Measurements from ENCODE around the gene RNF151.
A peak's percentile ranks its signal among the peaks of the same experiment; 100 is the strongest.
"Not testable (repeated sequence)": the region's sequence is repeated elsewhere in the genome, so short reads cannot be mapped to it uniquely, and the experiment has no call there.

RNF151 gene

DNA sequence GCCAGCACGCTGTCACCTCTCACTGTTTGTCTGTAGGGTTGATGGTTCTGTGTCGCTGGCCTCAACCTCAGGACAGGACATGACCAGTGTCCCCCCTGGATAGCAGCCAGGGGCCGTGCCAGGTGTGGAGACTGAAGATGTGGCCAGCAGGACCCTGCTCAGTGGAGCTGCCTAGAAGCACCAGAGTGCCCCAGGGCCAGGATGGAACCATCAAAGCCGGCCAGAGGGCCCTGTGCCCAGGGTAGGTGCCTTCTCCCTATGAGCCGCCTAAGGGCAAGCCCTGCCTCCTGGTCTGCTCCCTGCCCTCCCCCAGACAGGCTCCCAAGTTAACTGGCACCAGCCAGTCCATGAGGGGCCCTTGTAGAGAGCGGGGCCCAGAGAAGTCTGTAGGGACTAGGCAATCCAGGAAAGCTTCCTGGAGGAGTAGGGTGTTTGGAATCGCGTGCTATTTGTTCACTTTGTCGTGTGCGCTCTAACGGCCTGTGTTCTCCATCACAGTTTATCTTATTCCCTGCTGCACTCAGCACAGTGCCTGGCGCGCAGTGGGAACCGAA, 7.9 kb upstream of the RNF151 start:
- DNase-seq (ENCODE audit: insufficient read length, low spot score) (no peak), FAIRE-seq (no peak)

GRCh38 chr16:1959269-1960039, 7.2 kb upstream of the RNF151 start, which contains the start of gene NDUFB10:
TSS of gene NDUFB10 (plus strand) at chr16:1959538. CDS start at chr16:1959625, 87 bp downstream.
- DNase-seq (ENCODE audit: insufficient read length, low spot score) = peak; percentile 93
- FAIRE-seq = peak; percentile 57

DNA sequence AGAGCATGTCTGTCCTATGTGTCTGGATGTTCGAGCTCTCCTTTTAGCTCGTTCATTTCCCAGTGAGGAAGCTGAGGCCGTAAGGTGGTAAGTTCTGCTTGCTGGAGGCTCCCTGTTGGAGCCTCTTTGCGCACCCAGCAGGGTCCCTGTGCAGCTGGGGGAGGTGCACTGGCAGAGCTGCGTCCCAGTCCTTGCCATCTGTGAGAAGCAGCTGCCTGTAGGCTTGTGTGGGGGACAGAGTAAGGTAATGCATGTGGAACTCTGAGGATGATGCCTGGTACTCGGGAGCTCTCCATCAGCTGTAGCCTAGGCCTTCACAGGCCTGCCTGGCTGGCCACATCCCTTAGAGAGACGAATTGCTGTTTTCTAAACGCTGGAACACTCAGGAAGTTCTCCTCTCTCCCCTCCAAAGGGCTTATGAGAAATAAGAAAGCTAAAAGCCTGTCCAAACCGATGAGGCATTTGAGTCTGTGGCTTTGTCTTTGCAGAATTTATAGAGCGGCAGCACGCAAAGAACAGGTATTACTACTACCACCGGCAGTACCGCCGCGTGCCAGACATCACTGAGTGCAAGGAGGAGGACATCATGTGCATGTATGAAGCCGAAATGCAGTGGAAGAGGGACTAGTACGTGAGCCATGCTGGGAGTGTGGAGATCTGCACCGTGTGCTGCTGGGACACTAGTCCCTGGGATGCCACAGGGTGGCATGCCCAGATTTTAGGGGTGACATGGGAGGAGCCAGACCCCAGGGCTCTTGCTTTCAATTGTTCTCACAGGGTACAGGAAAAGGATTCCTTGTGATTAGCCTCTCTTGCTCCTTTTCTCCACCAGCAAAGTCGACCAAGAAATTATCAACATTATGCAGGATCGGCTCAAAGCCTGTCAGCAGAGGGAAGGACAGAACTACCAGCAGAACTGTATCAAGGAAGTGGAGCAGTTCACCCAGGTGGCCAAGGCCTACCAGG, 5.7 kb upstream of the RNF151 start:
- DNase-seq (ENCODE audit: insufficient read length, low spot score) (no peak), FAIRE-seq (no peak)

- FAIRE-seq (no peak), DNase-seq (ENCODE audit: insufficient read length, low spot score) (no peak)
Measured at GRCh38 chr16:1961651-1962067, 5.0 kb upstream of the RNF151 start.

DNA sequence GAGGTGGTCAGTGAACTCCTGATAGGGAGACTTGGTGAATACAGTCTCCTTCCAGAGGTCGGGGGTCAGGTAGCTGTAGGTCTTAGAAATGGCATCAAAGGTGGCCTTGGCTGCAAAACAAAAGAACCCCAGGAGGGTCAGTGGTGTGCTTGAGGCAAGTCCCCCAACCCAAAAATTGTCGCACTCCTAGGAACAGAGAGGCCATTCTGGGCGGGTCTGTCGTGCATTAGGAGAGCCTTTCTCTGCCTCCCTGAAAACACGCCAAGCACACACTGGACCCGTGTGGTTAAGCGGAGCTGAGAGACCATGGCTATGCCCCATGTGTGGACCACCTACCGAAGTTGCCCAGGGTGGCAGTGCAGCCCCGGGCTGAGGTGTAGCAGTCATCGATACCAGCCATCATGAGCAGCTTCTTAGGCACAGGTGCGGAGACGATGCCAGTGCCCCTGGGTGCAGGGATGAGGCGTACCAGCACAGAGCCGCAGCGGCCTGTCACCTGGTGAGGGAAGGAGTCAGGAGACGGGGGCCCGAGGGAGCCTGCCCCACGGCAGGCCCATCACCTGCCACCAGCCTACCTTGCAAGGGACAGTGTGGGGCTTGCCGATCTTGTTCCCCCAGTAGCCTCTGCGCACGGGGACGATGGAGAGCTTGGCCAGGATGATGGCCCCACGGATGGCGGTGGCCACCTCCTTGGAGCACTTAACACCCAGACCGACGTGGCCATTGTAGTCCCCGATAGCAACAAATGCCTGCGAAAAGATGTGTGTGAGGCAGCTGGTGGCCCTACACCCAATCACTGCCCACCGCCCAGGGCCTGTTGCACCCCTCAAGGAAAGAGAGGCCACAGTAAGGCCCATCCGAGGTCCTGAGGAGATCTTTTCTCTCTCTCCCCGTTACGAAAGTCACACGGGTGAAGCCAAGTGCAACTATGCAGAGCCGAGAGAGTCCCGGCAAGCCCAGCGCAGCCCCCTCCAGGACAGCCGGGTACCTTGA, 4.2 kb upstream of the RNF151 start:
- not testable (repeated sequence) for FAIRE-seq; DNase-seq (ENCODE audit: insufficient read length, low spot score)

- no peak for FAIRE-seq
Measured at GRCh38 chr16:1963806-1964505, 2.7 kb upstream of the RNF151 start.

DNA sequence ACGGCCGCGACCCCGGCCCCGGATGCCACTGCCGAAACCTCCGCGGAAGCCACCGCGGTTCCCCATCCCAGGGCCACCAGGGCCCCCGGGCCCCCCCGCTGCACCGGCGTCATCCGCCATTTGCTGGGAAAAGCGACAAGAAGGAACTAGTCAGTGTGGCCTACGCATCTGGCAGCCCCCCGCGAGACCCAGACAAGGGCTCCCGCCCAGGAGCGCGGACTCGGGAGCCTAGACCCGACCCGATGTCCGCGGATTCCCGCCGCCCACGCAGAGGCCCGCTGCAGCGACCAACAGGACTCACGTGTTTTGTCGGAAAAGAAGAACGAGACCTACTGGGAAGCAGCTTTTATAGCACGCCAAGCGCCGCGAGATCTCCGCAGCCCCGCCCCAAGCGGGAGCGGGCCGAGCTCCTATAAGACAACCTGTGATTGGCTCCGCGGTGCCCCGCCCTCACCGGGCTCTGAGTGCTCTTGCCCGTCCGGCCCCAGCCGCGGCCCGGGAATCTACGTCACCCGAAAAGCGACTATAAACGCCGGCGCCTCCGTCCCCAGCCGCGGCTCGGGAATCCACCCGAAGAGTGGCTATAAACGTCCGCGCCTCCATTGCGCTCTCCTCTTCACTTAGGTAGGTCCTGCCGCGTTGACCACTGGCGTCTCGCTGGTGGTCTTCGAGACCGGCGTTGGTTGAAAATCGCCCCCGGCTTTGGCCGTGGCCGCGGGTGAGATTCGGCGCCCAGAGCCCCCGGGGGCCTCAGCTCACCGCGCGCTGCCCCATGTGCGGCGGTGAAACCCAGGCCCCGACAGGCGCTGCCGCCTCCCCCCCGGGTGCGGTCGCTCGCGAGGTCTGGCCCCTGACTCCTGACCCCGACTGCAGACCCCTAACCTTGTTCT, 1.9 kb upstream of the RNF151 start, which contains the start of gene RPS2:
TSS of gene RPS2 (minus strand) at position 321 of the 890 bp plus-strand sequence. CDS start at position 120, 201 bp downstream.
- DNase-seq (ENCODE audit: insufficient read length, low spot score) = peak; percentile 98
- no peak for FAIRE-seq

More at GRCh38 chr16:1963806-1964505, 2.7 kb upstream of the RNF151 start:
- no peak for DNase-seq (ENCODE audit: insufficient read length, low spot score)

- DNase-seq (ENCODE audit: insufficient read length, low spot score) = no peak
- no peak for FAIRE-seq
Measured at GRCh38 chr16:1965396-1966001, 1.2 kb upstream of the RNF151 start.

DNA sequence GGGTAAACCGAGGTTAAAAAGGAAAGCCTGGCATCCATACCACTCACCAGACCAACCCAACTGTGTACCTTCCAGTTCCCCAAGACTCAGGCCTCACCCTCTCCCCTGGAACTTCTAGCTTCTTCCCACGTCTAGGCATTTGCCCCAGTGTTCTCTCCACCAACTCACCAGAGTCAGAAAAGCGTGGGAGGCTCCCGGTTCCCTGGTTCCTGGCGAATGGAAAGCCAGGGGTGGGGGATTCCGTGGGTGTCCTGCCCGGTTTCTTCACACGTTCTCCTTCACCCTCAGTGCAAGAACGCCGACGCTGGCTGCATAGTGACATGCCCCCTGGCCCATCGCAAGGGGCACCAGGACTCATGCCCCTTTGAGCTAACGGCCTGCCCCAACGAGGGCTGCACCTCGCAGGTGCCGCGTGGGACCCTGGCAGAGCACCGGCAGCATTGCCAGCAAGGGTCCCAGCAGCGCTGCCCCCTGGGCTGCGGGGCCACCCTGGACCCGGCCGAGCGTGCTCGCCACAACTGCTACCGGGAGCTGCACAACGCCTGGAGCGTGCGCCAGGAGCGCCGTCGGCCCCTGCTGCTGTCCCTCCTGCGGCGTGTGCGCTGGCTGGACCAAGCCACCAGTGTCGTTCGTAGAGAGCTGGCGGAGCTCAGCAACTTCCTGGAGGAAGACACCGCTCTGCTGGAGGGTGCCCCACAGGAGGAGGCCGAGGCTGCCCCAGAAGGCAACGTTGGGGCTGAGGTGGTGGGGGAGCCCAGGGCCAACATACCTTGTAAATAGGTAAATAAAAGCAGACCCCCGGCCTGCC, 1.7 kb downstream of the RNF151 start:
- no peak for DNase-seq (ENCODE audit: insufficient read length, low spot score)
- no peak for FAIRE-seq

DNA sequence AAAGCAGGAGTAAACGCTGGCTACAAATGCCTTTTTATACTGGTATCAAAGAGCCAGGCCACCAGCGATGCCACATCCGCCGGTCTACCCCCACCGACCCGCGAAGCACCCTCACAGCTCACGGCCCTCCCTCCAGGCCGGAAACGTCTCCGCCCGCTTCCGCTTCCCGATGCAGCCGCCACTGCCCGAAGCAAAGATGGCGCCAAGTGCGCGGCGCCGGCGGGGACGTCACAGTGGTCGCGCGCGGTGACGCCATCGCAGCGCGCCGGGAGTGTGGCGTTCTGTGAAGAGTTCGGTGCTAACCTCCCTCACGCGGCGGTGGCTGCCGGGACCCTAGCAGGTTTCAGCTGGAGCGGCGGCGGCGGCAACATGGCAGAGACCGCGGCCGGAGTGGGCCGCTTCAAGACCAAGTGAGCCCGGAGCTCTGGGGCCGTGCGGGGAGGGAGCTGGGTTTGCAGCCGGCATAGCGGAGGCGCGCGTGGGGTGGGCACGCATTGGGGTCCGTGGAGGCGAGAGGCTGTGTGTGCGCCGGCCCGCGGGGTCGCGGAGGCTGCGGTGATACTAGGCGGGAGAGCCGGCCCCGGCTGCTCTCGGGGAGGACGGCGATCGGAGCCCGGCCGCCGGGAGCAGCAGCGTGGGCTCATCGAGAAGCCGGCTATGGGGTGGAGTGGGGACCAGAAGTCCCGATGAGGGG, 5.3 kb downstream of the RNF151 start, which contains the start of gene TBL3:
TSS of gene TBL3 (plus strand) at position 258 of the 694 bp plus-strand sequence. CDS start at position 370, 112 bp downstream.
- FAIRE-seq (peak; percentile 99), DNase-seq (ENCODE audit: insufficient read length, low spot score) (peak; percentile 91)

GRCh38 chr16:1972490-1972877, 5.8 kb downstream of the RNF151 start:
- FAIRE-seq (no peak), DNase-seq (ENCODE audit: insufficient read length, low spot score) (no peak)

DNA sequence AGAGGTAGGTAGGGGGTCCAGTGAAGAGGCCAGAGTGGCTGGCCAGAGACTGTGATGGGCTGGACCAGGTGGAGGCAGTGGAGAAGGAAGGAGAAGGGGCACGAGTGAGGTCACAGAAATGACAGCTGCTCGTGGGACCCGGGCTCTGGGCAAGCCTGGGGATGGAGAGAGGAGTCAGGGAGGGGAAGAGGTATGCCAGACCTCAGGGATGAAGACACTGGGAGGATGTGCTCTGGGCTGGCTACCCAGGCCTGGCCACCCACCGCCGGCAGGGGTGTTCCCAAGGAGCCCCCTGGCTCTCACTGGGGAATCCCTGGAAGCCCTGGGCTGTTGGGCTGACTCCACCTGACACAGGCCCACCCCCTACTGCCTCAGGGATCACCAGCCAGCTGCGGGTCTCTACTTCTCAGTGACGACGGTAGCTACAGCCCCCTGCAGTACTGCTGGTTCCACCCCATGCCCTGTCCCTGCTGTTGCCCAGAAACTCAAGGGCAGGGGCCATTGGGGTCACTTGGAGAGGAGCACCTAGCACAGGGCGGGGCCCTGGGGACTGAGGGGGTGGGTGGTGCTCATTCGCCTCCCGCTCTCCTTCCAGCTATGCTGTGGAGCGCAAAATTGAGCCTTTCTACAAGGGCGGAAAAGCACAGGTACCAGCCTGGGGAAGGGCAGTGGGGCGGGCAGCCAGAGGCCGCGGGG, 7.0 kb downstream of the RNF151 start:
- FAIRE-seq = no peak

GRCh38 chr16:1974157-1975070, 7.8 kb downstream of the RNF151 start:
- DNase-seq (ENCODE audit: insufficient read length, low spot score) (no peak), FAIRE-seq (no peak)

More for the DNA sequence above, 7.0 kb downstream of the RNF151 start:
- DNase-seq (ENCODE audit: insufficient read length, low spot score) = no peak

DNA sequence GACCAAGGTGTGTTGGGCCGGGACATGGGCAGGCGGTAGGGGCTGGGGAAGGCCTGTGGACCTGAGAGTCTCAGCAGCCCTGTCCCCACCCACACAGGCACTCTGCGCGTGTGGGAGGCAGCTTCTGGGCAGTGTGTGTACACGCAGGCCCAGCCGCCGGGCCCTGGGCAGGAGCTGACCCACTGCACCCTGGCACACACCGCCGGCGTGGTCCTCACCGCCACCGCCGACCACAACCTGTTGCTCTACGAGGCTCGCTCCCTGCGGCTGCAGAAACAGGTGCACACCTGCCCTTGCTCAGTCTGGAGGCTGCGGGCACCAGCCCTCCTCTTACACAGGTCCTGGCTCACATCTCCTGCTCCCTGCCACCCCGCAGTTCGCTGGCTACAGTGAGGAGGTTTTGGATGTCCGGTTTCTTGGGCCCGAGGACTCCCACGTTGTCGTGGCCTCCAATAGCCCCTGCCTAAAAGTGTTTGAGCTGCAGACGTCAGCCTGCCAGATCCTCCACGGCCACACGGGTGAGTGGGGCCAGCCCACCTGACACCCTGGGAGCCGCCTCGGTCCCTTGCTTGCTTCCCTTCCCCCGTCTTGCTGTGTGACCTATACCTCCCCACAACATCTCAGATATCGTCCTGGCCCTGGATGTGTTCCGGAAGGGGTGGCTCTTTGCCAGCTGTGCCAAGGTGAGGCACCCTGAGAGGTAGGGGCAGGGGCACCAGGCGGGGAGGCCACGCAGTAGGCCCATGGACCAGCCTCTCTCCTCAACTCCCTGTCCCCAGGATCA, 9.0 kb downstream of the RNF151 start:
- FAIRE-seq (no peak), DNase-seq (ENCODE audit: insufficient read length, low spot score) (no peak)

All from HTR-8/SVneo (cell line).